Ovary (tissue), 9 donors: ENCODE measurements around the gene RPS19. TPM values are rescaled to one million over a fixed set of nuclear protein-coding genes. Genes with fewer than 3 reads are reported as not detected.

Experiments
- DNase-seq, 5 donors: peaks; one replicate each; pipeline ENCODE4 v3.0.0-alpha.2; 2019 to 2020
- H3K27ac ChIP-seq, 2 donors: fragments of 200-600 bp; one replicate each; pipeline versions ENCODE4 v1.5.1 to v1.8.0; 2019 to 2022
- H3K27me3 ChIP-seq: fragments of 200-600 bp; one replicate; pipeline ENCODE4 v1.8.0; 2022
- H3K36me3 ChIP-seq: fragments of 200-600 bp; sonication (generic); one replicate; pipeline ENCODE4 v1.5.1; 2019
- H3K4me1 ChIP-seq: one replicate; pipeline ENCODE4 v1.8.1; 2013; ENCODE audit warnings: mild to moderate bottlenecking, moderate library complexity; ENCODE audit not compliant: insufficient read depth
- H3K4me3 ChIP-seq: fragments of 200-600 bp; sonication (generic); one replicate; pipeline ENCODE4 v1.5.1; 2017
- H3K9me3 ChIP-seq, 2 donors: fragments of 200-600 bp in 1 of 2; sonication (generic) in 1 of 2; one replicate each; pipeline versions ENCODE4 v1.5.1 to v1.8.1; 2013 to 2019; ENCODE audit warnings: mild to moderate bottlenecking in 1 of 2, moderate library complexity in 1 of 2
- CTCF ChIP-seq, 3 donors: fragments of 450-650 bp in 2 of 3; fragments of 200-600 bp in 1 of 3; IDR thresholded peaks; one replicate each; pipeline versions ENCODE4 v1.5.1 to v1.8.0; 2016 to 2022; ENCODE audit warnings: antibody characterized with exemption in 3 of 3, mild to moderate bottlenecking in 1 of 3
- EP300 ChIP-seq: sonication (generic); formaldehyde crosslinking; IDR thresholded peaks from one replicate; pipeline ENCODE4 v1.6.1; 2017; ENCODE audit warnings: antibody characterized with exemption
- POLR2A ChIP-seq: fragments of 450-650 bp; IDR thresholded peaks from one replicate; pipeline ENCODE4 v1.6.1; 2017; ENCODE audit warnings: antibody characterized with exemption, mild to moderate bottlenecking, moderate library complexity
- WGBS, 3 donors: extraction: QIAGEN DNeasy Blood & Tissue Kit in 1 of 3; methylation state at CpG; one replicate each; pipeline versions ENCODE4 v1.1.5 to v1.1.7; 2013 to 2017; 5-methylcytosine and 5-hydroxymethylcytosine counted together
- intact Hi-C, 4 donors: fragments of 100-400 bp; cut with DNase I; formaldehyde crosslinking; loops; one replicate each; pipeline versions ENCODE4 v1.11.0 to v1.15.1; 2022 to 2023
- polyA plus RNA-seq, 2 donors: library from polyadenylated mRNA; stranded (reverse); fragments of 200-250 nt in 1 of 2; fragments of 350-450 nt in 1 of 2; fragmentation: Illumina TruSeq in 1 of 2; extraction: RNeasy Lipid Tissue Mini Kit (QIAGEN cat#74804) in 1 of 2; gene quantifications; one replicate each; pipeline ENCODE4 v1.2.3, GENCODE V29; 2013 to 2014
- total RNA-seq, 7 donors: library from RNA; depleted of rRNA in 2 of 7; stranded (reverse); fragments of >200 nt in 2 of 7; fragmentation: NEBNext Ultra II Directional in 3 of 7; extraction: Animal tissue kit (Norgen Biotek cat#: 25700) in 3 of 7; gene quantifications; one replicate each; pipeline versions ENCODE4 v1.1.0 to v1.2.4, GENCODE V29; 2016 to 2023
- donor health status: DM: no; HTN: no; CAD: no; lungs with moderate emphysema.
- donor health status: DM: no; HTN: no; CAD: no.
- donor health status: Bipolar disorder and iron deficiency.
- donor health status: DM: yes; HTN: yes; CAD: no.
- donor health status: DM: no; HTN: no; CAD: no.
- donor health status: DM: yes; HTN: yes; CAD: no.

RPS19 gene
- total and polyA plus RNA-seq, 9 donors: 1,030 to 3,960 (median 2,873) TPM

GRCh38 chr19:41837981-41838708 lies 21.9 kb upstream of the RPS19 start:
- no peaks in the 10 kb centered on the region for H3K9me3 ChIP-seq
- no peaks in the 10 kb centered on the region for H3K36me3 ChIP-seq
- DNase-seq: no peak
- H3K4me3 ChIP-seq: no peak overlapping the region
- no peak overlapping the region for H3K27ac ChIP-seq
- WGBS, 3 donors: 10 to 22% (median 12%) methylated on average over 13 of the region's 13 CpGs
- H3K27me3 ChIP-seq: no peaks in the 10 kb centered on the region
- intact Hi-C loops: no loop called here
- no peak for TF ChIP-seq POLR2A
- TF ChIP-seq EP300: no peak
- TF ChIP-seq CTCF (IDR thresholded peaks at IDR 0.05): no peak
- no peaks in the 10 kb centered on the region for H3K4me1 ChIP-seq

- 44 to 57% (median 52%) methylated on average over 2 of the region's 2 CpGs for WGBS, 3 donors
- no peak for DNase-seq
- H3K27me3 ChIP-seq: no peaks in the 10 kb centered on the region
Measured at GRCh38 chr19:41839211-41839610, 20.8 kb upstream of the RPS19 start.

GRCh38 chr19:41843371-41843770 lies 16.7 kb upstream of the RPS19 start:
- intact Hi-C loops: no loop called here
- H3K4me3 ChIP-seq: no peak overlapping the region
- DNase-seq: no peak
- no peak overlapping the region for H3K27ac ChIP-seq
- H3K4me1 ChIP-seq: no peaks in the 10 kb centered on the region
- TF ChIP-seq CTCF (IDR thresholded peaks at IDR 0.05) (no peak), POLR2A (no peak), EP300 (no peak)
- no peaks in the 10 kb centered on the region for H3K27me3 ChIP-seq
- no peaks in the 10 kb centered on the region for H3K36me3 ChIP-seq
- no peaks in the 10 kb centered on the region for H3K9me3 ChIP-seq
- 51 to 58% (median 52%) methylated on average over 7 of the region's 7 CpGs for WGBS, 3 donors

More at GRCh38 chr19:41839211-41839610, 20.8 kb upstream of the RPS19 start:
- Histone ChIP-seq H3K4me3 (no peak overlapping the region), H3K4me1 (no peaks in the 10 kb centered on the region), H3K9me3 (no peaks in the 10 kb centered on the region), H3K36me3 (no peaks in the 10 kb centered on the region), H3K27ac (no peak overlapping the region)
- TF ChIP-seq EP300: no peak
- TF ChIP-seq CTCF (IDR thresholded peaks at IDR 0.05): no peak
- TF ChIP-seq POLR2A: no peak
- intact Hi-C loops: no loop called here

GRCh38 chr19:41844601-41845000 lies 15.5 kb upstream of the RPS19 start, which contains the start of gene LYPD4:
TSS of gene LYPD4 (minus strand) at chr19:41844683. CDS start at chr19:41839285, 5,398 bp downstream.
- DNase-seq: no peak
- H3K27me3 ChIP-seq: no peaks in the 10 kb centered on the region

More at GRCh38 chr19:41844601-41845000, 15.5 kb upstream of the RPS19 start, which contains the start of gene LYPD4:
- intact Hi-C loops: no loop called here
- Histone ChIP-seq H3K36me3 (no peaks in the 10 kb centered on the region), H3K27ac (no peak within 1 kb of the TSS), H3K9me3 (no peaks in the 10 kb centered on the region), H3K4me3 (no peak within 1 kb of the TSS), H3K4me1 (no peaks in the 10 kb centered on the region)
- WGBS, 3 donors: 79 to 85% (median 80%) methylated on average over 30 of the region's 30 CpGs
- TF ChIP-seq EP300: no peak
- no peak for TF ChIP-seq POLR2A
- TF ChIP-seq CTCF (IDR thresholded peaks at IDR 0.05): no peak
